Small intestine (tissue), 7 donors: Measurements from ENCODE around the gene MFAP3. TPM values are rescaled to one million over a fixed set of nuclear protein-coding genes. Genes with fewer than 3 reads are reported as not detected.
"Not testable (repeated sequence)": the region's sequence is repeated elsewhere in the genome, so short reads cannot be mapped to it uniquely, and the experiment has no call there.

Experiments used
- DNase-seq, 2 donors: peaks; one replicate each; pipeline versions ENCODE4 v3.0.0 to v3.0.0-alpha.2; 2013
- FAIRE-seq: peaks from 2 replicates; lab custom pipeline; 2012; peaks lifted over from hg19 to GRCh38; lab: Jason Lieb, UNC
- H3K27ac ChIP-seq, 3 donors: one replicate each; pipeline ENCODE4 v1.5.1; 2013; ENCODE audit warnings: low read length in 2 of 3, mild to moderate bottlenecking in 2 of 3, control low read depth in 1 of 3, inconsistent platforms in 1 of 3, low read depth in 1 of 3, moderate library complexity in 1 of 3
- H3K27me3 ChIP-seq, 3 donors: one replicate each; pipeline ENCODE4 v1.6.1; 2013; ENCODE audit warnings: low read length in 3 of 3, inconsistent platforms in 1 of 3; ENCODE audit not compliant: control insufficient read depth in 3 of 3, insufficient read depth in 3 of 3
- H3K36me3 ChIP-seq, 3 donors: one replicate each; pipeline ENCODE4 v1.6.1; 2013; ENCODE audit warnings: low read length in 3 of 3, inconsistent platforms in 1 of 3, low read depth in 1 of 3, mild to moderate bottlenecking in 1 of 3, moderate library complexity in 1 of 3; ENCODE audit not compliant: control insufficient read depth in 3 of 3, insufficient read depth in 2 of 3
- H3K4me1 ChIP-seq, 3 donors: one replicate each; pipeline ENCODE4 v1.6.1; 2013; ENCODE audit warnings: low read length in 2 of 3, inconsistent platforms in 1 of 3, low read depth in 1 of 3, mild to moderate bottlenecking in 1 of 3, moderate library complexity in 1 of 3; ENCODE audit not compliant: control insufficient read depth in 3 of 3, insufficient read depth in 2 of 3
- H3K4me3 ChIP-seq, 3 donors: one replicate each; pipeline ENCODE4 v1.5.1; 2013; ENCODE audit warnings: low read length in 3 of 3, control low read depth in 1 of 3, inconsistent platforms in 1 of 3, low read depth in 1 of 3, mild to moderate bottlenecking in 1 of 3, moderate library complexity in 1 of 3
- H3K9me3 ChIP-seq, 2 donors: one replicate each; pipeline ENCODE4 v1.6.1; 2013; ENCODE audit warnings: low read depth in 1 of 2, low read length in 1 of 2; ENCODE audit not compliant: control insufficient read depth in 2 of 2, insufficient read depth in 1 of 2
- WGBS, 3 donors: extraction: QIAGEN DNeasy Blood & Tissue Kit; methylation state at CpG; one replicate each; pipeline ENCODE4 v1.1.7; 2013; 5-methylcytosine and 5-hydroxymethylcytosine counted together
- polyA plus RNA-seq, 4 donors: library from polyadenylated mRNA; stranded (reverse) in 3 of 4; unstranded in 1 of 4; fragments of 200-250 nt in 3 of 4; fragments of 120-200 nt in 1 of 4; gene quantifications; one replicate each; pipeline versions ENCODE4 v1.2.1 to v1.2.3, GENCODE V29; 2013
- donor health status: healthy with polysubstance abuse.
- donor health status: control.
- donor health status: control.
- donor health status: Bipolar disorder and iron deficiency.
- donor health status: healthy.

The MFAP3 gene
- polyA plus RNA-seq, 4 donors: 4.2 to 24.1 (median 8.6) TPM

- WGBS, 3 donors: 85 to 93% (median 91%) methylated on average over 1 of the region's 1 CpG
- DNase-seq (peak in 1 of 2 donors; percentile 20), FAIRE-seq (no peak)
- Histone ChIP-seq H3K27me3 (no peaks in the 10 kb centered on the region), H3K4me1 (no peaks in the 10 kb centered on the region), H3K27ac (no peak overlapping the region), H3K9me3 (no peaks in the 10 kb centered on the region), H3K36me3 (peaks cover 2 to 4% (median 3%) of the 10 kb centered on the region in 3 donors), H3K4me3 (no peak overlapping the region)
These were observed 33.1 kb upstream of the MFAP3 start for GRCh38 chr5:154005648-154006047.

- FAIRE-seq: no peak
- Histone ChIP-seq H3K27me3 (no peaks in the 10 kb centered on the region), H3K4me3 (no peak overlapping the region), H3K4me1 (no peaks in the 10 kb centered on the region), H3K9me3 (peaks cover 0 to 10% of the 10 kb centered on the region in 2 donors), H3K27ac (no peak overlapping the region), H3K36me3 (peaks cover 0 to 16% (median 11%) of the 10 kb centered on the region in 3 donors)
- 52 to 54% (median 52%) methylated on average over 3 of the region's 3 CpGs for WGBS, 3 donors
- DNase-seq: no peak
These were observed 28.1 kb upstream of the MFAP3 start for GRCh38 chr5:154010660-154011059.

- DNase-seq (no peak), FAIRE-seq (no peak)
- peaks cover 0 to 10% of the 10 kb centered on the region in 2 donors for H3K9me3 ChIP-seq
- no peak overlapping the region for H3K4me3 ChIP-seq
- no peak overlapping the region for H3K27ac ChIP-seq
- WGBS, 3 donors: 90 to 99% (median 91%) methylated on average over 4 of the region's 4 CpGs
- H3K36me3 ChIP-seq: peaks cover 0 to 16% (median 11%) of the 10 kb centered on the region in 3 donors
- H3K4me1 ChIP-seq: no peaks in the 10 kb centered on the region
- no peaks in the 10 kb centered on the region for H3K27me3 ChIP-seq
These were observed 23.6 kb upstream of the MFAP3 start for GRCh38 chr5:154015071-154015693.

GRCh38 chr5:154018919-154019318, 19.8 kb upstream of the MFAP3 start:
- DNase-seq, H3K4me3 ChIP-seq, FAIRE-seq, H3K4me1 ChIP-seq, H3K9me3 ChIP-seq, H3K27ac ChIP-seq, H3K27me3 ChIP-seq: not testable (repeated sequence)
- WGBS, 3 donors: 91 to 96% (median 95%) methylated on average over 1 of the region's 1 CpG
- H3K36me3 ChIP-seq: peaks cover 0 to 14% (median 11%) of the 10 kb centered on the region in 3 donors

GRCh38 chr5:154025951-154026350, 12.8 kb upstream of the MFAP3 start:
- Histone ChIP-seq H3K9me3 (no peaks in the 10 kb centered on the region), H3K27me3 (no peaks in the 10 kb centered on the region)
- no peak for FAIRE-seq

GRCh38 chr5:154031937-154032489, 6.8 kb upstream of the MFAP3 start:
- Histone ChIP-seq H3K4me3 (no peak overlapping the region), H3K36me3 (peaks cover 2 to 6% (median 5%) of the 10 kb centered on the region in 3 donors), H3K27me3 (no peaks in the 10 kb centered on the region), H3K9me3 (no peaks in the 10 kb centered on the region), H3K4me1 (peaks cover 0 to 2% (median 0%) of the 10 kb centered on the region in 3 donors), H3K27ac (no peak overlapping the region)
- 79 to 90% (median 87%) methylated on average over 2 of the region's 2 CpGs for WGBS, 3 donors
- no peak for DNase-seq
- no peak for FAIRE-seq

More at GRCh38 chr5:154025951-154026350, 12.8 kb upstream of the MFAP3 start:
- Histone ChIP-seq H3K4me3 (no peak overlapping the region), H3K27ac (no peak overlapping the region), H3K4me1 (no peaks in the 10 kb centered on the region), H3K36me3 (peaks cover 2 to 5% (median 5%) of the 10 kb centered on the region in 3 donors)
- DNase-seq: no peak

- Histone ChIP-seq H3K4me1 (peaks cover 0 to 2% (median 2%) of the 10 kb centered on the region in 3 donors), H3K9me3 (no peaks in the 10 kb centered on the region), H3K36me3 (peaks cover 0 to 2% (median 0%) of the 10 kb centered on the region in 3 donors), H3K4me3 (no peak overlapping the region), H3K27me3 (no peaks in the 10 kb centered on the region), H3K27ac (no peak overlapping the region)
- no peak for DNase-seq
- WGBS, 3 donors: 61 to 79% (median 75%) methylated on average over 3 of the region's 3 CpGs
- FAIRE-seq: no peak
These were observed 3.8 kb upstream of the MFAP3 start for GRCh38 chr5:154034944-154035343.

GRCh38 chr5:154038261-154038706, 483 bp upstream of the MFAP3 start:
- 0% methylated on average over 22 of the region's 22 CpGs for WGBS, 3 donors
- peak overlapping the region; percentile 79 to 98 (median 83) for H3K27ac ChIP-seq
- peak in 1 of 2 donors; percentile 63 for DNase-seq
- no peak for FAIRE-seq
- peak overlapping the region; percentile 48 to 93 (median 57) for H3K4me3 ChIP-seq
- no peaks in the 10 kb centered on the region for H3K27me3 ChIP-seq
- peaks cover 0 to 2% (median 2%) of the 10 kb centered on the region in 3 donors for H3K4me1 ChIP-seq
- H3K9me3 ChIP-seq: no peaks in the 10 kb centered on the region
- no peaks in the 10 kb centered on the region for H3K36me3 ChIP-seq
